HFFc6 (cell line): ENCODE data around the gene CEP250. TPM values are rescaled to one million over a fixed set of nuclear protein-coding genes. Genes with fewer than 3 reads are reported as not detected.

Experiments
- DNase-seq: peaks from one replicate; pipeline ENCODE4 v3.0.0-alpha.2; 2018
- H3K27ac Mint-ChIP-seq: 2 replicates; pipeline ENCODE4 v1.8.0; 2020; ENCODE audit warnings: mild to moderate bottlenecking, mixed read lengths
- H3K27me3 Mint-ChIP-seq: 2 replicates; pipeline ENCODE4 v1.8.0; 2021; ENCODE audit warnings: mild to moderate bottlenecking, moderate library complexity, mixed read lengths; ENCODE audit not compliant: insufficient read depth
- H3K36me3 Mint-ChIP-seq: 2 replicates; pipeline ENCODE4 v1.8.0; 2021; ENCODE audit warnings: low read depth, mixed read lengths
- H3K4me1 Mint-ChIP-seq: 2 replicates; pipeline ENCODE4 v1.8.0; 2020; ENCODE audit warnings: low read depth, mixed read lengths
- H3K4me3 Mint-ChIP-seq: 2 replicates; pipeline ENCODE4 v1.8.0; 2020; ENCODE audit warnings: mild to moderate bottlenecking, moderate library complexity, mixed read lengths
- H3K9me3 Mint-ChIP-seq: 2 replicates; pipeline ENCODE4 v1.8.0; 2020; ENCODE audit warnings: mild to moderate bottlenecking, mixed read lengths
- CTCF ChIP-seq: fragments of 200-600 bp; sonication (generic); IDR thresholded peaks from 2 replicates; pipeline ENCODE4 v1.5.0; 2021; ENCODE audit warnings: antibody characterized with exemption, mild to moderate bottlenecking
- total RNA-seq, 6 experiments: library from RNA; stranded (reverse); fragmentation: NEBNext Ultra II Directional; extraction: Animal tissue kit (Norgen Biotek cat#: 25700); gene quantifications; 2 replicates in 1 of 6; 3 replicates in 5 of 6; pipeline ENCODE4 v1.2.3, GENCODE V29; 2021

CEP250 gene
- total RNA-seq, 6 experiments from 2014 or later: 18.3 to 26.3 (median 22.9) TPM

GRCh38 chr20:35474303-35474871 is 19.0 kb downstream of the CEP250 start:
- DNase-seq: no peak
- Mint-ChIP-seq H3K27ac (no peak overlapping the region), H3K27me3 (no peaks in the 10 kb centered on the region), H3K4me1 (no peaks in the 10 kb centered on the region), H3K4me3 (no peak overlapping the region), H3K9me3 (no peaks in the 10 kb centered on the region), H3K36me3 (peaks cover 10% of the 10 kb centered on the region)
- TF ChIP-seq CTCF: no peak

- Mint-ChIP-seq H3K4me3 (no peak overlapping the region), H3K4me1 (no peaks in the 10 kb centered on the region), H3K36me3 (peaks cover 11% of the 10 kb centered on the region), H3K9me3 (no peaks in the 10 kb centered on the region), H3K27ac (no peak overlapping the region), H3K27me3 (no peaks in the 10 kb centered on the region)
- no peak for DNase-seq
- TF ChIP-seq CTCF: no peak
Measured at GRCh38 chr20:35476288-35476687, 20.9 kb downstream of the CEP250 start.

- no peak overlapping the region for H3K4me3 Mint-ChIP-seq
- no peak; the same call in 1 of the 2 replicates for TF ChIP-seq CTCF
- peaks cover 18% of the 10 kb centered on the region for H3K36me3 Mint-ChIP-seq
- no peak for DNase-seq
- H3K27me3 Mint-ChIP-seq: no peaks in the 10 kb centered on the region
- no peak overlapping the region for H3K27ac Mint-ChIP-seq
- H3K4me1 Mint-ChIP-seq: no peaks in the 10 kb centered on the region
- peaks cover 6% of the 10 kb centered on the region for H3K9me3 Mint-ChIP-seq
Measured at GRCh38 chr20:35478804-35479472, 23.5 kb downstream of the CEP250 start.

- no peak for DNase-seq
- Mint-ChIP-seq H3K9me3 (peaks cover 8% of the 10 kb centered on the region), H3K4me1 (no peaks in the 10 kb centered on the region), H3K4me3 (no peak overlapping the region), H3K36me3 (peaks cover 25% of the 10 kb centered on the region), H3K27ac (no peak overlapping the region), H3K27me3 (peaks cover 3% of the 10 kb centered on the region; the same call in 1 of the 2 replicates)
- TF ChIP-seq CTCF: no peak
Measured at GRCh38 chr20:35479798-35480197, 24.4 kb downstream of the CEP250 start.

GRCh38 chr20:35487479-35487878 is 32.1 kb downstream of the CEP250 start:
- H3K36me3 Mint-ChIP-seq: peaks cover 41% of the 10 kb centered on the region
- no peak overlapping the region for H3K27ac Mint-ChIP-seq
- no peaks in the 10 kb centered on the region for H3K4me1 Mint-ChIP-seq
- H3K27me3 Mint-ChIP-seq: peaks cover 3% of the 10 kb centered on the region; the same call in 1 of the 2 replicates
- no peak overlapping the region for H3K4me3 Mint-ChIP-seq
- no peak for TF ChIP-seq CTCF
- peaks cover 8% of the 10 kb centered on the region for H3K9me3 Mint-ChIP-seq
- DNase-seq: no peak
